ENCODE data around the gene ATP6V1F. TPM values are rescaled to one million over a fixed set of nuclear protein-coding genes. Genes with fewer than 3 reads are reported as not detected.
A peak's percentile ranks its signal among the peaks of the same experiment; 100 is the strongest.
"Not testable (repeated sequence)": the region's sequence is repeated elsewhere in the genome, so short reads cannot be mapped to it uniquely, and the experiment has no call there.

ATP6V1F gene
- total RNA-seq, 2 experiments from 2014 or later, result 134 TPM

DNA sequence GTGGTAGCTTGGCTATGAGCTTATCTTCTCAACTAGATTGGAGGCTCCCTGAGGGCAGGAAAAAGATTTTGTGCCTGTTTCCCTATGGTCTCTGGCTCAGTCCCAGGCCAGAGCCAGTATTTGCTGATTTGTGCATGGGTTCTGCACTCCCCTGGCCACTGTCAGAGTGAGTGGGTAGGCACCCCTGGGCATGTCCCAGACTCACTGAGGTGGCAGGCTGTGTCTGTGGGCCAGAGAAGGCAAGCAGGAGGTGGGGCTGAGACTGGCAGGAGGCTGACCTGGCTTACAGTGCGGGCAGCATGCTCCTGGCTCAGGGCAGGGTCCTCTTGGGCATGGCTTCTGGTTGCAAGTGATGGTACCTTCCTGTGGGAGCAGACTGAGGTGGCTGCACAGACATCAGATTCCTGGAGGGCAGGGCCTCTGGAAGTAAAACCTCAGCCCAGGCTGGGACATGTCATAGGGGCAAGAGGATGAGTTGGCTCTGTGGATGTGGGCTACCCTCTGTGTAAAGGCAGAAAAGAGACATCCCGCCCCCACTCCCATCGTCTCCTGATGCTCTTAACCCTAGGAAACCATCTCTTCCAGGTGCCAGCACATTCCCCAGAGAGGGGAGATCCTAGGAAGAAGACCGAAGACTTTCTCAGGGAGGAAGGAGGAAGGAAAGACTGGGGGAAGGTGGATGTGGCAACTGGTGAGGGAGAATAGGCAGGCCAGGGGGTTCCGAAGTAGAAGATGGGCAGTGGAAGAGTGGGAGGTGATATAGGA lies 43.5 kb downstream of the ATP6V1F start:
- H3K36me3 Mint-ChIP-seq, result no peaks in the 10 kb centered on the region
- POLR2A ChIA-PET, result no interaction called here
- H3K9me3 Mint-ChIP-seq, result no peaks in the 10 kb centered on the region
- H3K4me3 Mint-ChIP-seq, result no peak overlapping the region
- ATAC-seq (ENCODE audit: low read depth) (no peak), DNase-seq (no peak)
- peaks cover 3% of the 10 kb centered on the region for H3K4me1 Mint-ChIP-seq
- no peak overlapping the region for H3K27ac Mint-ChIP-seq
- peaks cover 39% of the 10 kb centered on the region for H3K27me3 Mint-ChIP-seq

DNA sequence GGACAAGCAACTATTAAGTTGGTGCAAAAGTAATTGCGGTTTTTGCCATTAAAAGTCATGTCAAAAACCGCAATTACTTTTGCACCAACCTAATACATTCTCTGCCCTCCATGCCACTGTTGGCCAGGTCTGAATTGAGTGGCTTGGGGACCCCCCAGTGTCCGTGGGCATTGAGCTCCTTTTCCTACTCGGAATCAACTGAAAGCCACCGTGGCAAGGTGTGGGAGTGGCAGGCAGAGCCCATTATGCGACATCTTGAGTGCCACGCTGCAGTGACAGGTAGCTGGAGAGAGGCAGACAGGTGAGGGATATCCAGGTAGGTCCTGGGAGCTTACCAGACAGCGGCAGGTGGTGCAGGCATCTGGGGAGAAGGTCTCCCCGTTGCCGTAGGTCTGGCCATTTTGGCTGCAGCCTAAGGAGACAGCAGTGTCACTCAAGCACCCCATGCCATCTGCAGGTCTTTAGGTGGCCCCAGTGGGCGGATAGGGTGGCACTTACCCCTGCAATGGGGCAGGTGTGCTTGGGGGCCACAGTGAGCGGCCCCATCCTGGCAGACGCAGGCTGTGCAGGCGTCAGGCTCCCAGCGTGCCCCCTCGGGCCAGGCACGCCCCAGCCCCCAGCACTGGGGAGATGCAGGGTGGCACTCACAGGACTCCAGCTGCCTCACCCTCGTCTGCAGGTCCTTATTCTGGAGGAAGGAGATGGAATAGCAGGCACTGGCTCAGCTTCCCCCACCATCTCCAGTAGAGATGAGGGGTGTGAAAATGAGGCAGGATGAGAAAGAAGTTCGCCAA lies 44.3 kb downstream of the ATP6V1F start:
- no peak for DNase-seq

DNA sequence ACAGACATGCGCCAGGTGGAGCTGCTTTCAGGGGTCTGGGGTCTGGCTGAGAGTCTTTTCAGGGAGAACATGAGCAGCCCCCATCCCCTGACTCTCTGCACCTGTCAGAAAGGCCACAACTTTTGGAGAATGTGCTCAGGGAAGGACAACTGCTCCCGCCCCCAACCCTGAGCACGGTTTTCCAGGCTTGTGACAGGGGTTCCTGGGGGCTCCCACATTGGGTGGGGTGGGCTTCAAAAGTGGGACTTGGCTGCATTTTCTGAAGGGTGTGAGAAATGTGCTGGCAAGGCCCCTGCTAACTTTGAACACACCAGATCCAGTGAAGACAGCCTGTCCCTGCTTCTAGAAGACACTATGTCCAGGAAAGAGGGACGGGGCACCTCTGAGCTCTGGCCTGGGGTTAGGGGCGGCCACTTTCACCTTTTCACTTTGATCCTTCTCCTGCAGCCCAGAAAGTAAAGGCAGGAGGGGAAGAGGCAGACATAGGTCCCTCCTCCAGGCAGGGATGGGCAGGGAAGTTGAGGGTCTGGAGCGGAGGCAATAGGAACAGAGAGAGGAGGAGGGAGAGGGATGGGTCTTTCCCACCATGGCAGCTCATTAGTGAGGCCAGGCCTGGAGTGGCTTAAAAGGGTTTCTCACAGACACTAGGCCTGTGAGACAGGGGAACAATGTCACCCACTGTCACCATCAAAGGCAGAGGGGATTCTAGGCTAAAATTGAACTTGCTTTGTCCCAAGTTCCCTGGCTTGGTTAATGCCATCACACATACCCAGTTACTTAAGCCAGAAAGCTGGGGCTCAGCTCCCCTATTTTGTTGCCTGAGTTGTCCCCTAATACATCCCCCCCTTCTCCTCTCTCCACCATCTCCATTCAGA lies 46.3 kb downstream of the ATP6V1F start:
- POLR2A ChIA-PET, result no interaction called here
- DNase-seq (no peak), ATAC-seq (ENCODE audit: low read depth) (no peak)
- peaks cover 41% of the 10 kb centered on the region for H3K27me3 Mint-ChIP-seq
- H3K9me3 Mint-ChIP-seq, result no peaks in the 10 kb centered on the region
- no peak overlapping the region for H3K27ac Mint-ChIP-seq
- H3K4me3 Mint-ChIP-seq, result no peak overlapping the region
- H3K36me3 Mint-ChIP-seq, result no peaks in the 10 kb centered on the region
- H3K4me1 Mint-ChIP-seq, result peaks cover 3% of the 10 kb centered on the region

More for the DNA sequence above, 44.3 kb downstream of the ATP6V1F start:
- ATAC-seq (ENCODE audit: low read depth), result no peak
- Mint-ChIP-seq H3K36me3 (no peaks in the 10 kb centered on the region), H3K4me3 (no peak overlapping the region), H3K4me1 (peaks cover 3% of the 10 kb centered on the region), H3K27ac (no peak overlapping the region), H3K27me3 (peaks cover 42% of the 10 kb centered on the region), H3K9me3 (no peaks in the 10 kb centered on the region)
- POLR2A ChIA-PET, result no interaction called here

DNA sequence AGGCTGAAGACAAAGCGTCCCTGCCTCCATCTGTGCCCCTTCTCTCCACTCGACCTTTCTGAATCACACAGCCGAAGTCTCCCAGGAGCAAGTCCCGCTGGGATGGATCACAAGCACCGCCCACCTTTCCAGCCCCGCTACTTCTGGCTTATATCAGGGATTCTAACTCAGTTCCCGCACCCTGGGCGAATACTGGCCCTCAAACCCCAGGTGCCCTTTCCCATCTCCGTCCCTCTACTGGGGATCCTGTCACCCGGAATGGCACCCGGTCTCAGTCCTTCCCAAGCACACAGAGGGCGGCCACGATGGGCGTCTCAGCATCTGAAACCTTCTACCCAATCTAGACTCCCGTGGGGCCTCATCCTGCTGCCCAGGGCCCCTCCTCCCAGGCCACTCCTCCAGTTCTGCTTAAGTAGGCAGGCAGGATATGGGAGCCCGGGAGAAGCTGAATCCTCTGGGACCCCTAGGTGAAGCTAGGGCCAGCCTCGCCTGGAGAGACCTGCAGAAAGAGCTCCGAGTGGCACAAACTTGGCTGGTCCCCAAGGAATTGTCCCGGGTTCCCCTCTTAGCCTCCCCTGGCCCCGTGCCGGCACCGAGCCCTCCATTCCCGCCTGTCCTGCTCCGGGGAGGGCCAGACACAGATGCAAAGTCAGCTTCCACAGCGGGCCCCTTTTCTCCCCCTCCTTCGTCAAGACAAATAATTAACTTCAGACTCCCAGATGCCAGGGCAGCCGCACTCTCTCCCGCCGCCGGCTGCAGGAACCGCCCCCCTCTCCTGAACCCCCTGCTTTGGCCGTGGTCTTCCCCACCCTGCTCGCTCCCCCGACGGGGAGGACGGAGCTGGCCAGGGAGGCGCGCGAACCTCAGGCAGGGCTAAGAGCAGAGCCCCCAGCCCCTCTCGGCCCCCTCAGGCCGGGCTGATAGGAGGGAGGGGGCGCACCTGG lies 47.2 kb downstream of the ATP6V1F start:
- H3K27ac Mint-ChIP-seq, result no peak overlapping the region
- no peaks in the 10 kb centered on the region for H3K36me3 Mint-ChIP-seq
- DNase-seq (no peak), ATAC-seq (ENCODE audit: low read depth) (no peak)
- H3K4me1 Mint-ChIP-seq, result no peaks in the 10 kb centered on the region
- POLR2A ChIA-PET, result no interaction called here
- peaks cover 49% of the 10 kb centered on the region for H3K27me3 Mint-ChIP-seq
- H3K4me3 Mint-ChIP-seq, result no peak overlapping the region
- H3K9me3 Mint-ChIP-seq, result no peaks in the 10 kb centered on the region

DNA sequence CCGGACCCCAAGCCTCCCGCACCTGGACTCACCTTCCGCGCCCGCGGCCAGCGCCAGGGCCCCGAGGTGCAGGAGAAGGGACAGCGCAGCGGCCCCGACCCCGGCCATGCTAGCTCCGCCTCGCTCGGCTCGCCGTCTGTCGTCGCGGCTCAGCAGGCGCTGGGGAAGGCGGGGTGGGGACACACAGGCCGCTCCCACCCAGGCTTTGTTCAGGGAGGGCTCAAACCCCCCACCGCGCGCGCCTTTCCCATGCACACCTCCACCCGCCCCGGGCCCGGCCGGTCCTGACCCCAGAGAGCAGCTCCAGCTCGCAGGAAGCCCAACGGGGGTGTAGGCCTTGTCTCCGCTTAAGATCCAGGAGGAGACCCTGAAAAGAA lies 47.9 kb downstream of the ATP6V1F start, which contains the start of gene KCP:
TSS of gene KCP (minus strand) at position 141 of the 377 bp plus-strand sequence. CDS start at position 108, 33 bp downstream.
- no peak for ATAC-seq (ENCODE audit: low read depth)
- Mint-ChIP-seq H3K27me3 (peaks cover 53% of the 10 kb centered on the region), H3K4me3 (no peak within 1 kb of the TSS), H3K36me3 (no peaks in the 10 kb centered on the region), H3K9me3 (no peaks in the 10 kb centered on the region), H3K4me1 (peaks cover 3% of the 10 kb centered on the region), H3K27ac (no peak within 1 kb of the TSS)
- DNase-seq, result no peak
- POLR2A ChIA-PET, result no interaction called here

DNA sequence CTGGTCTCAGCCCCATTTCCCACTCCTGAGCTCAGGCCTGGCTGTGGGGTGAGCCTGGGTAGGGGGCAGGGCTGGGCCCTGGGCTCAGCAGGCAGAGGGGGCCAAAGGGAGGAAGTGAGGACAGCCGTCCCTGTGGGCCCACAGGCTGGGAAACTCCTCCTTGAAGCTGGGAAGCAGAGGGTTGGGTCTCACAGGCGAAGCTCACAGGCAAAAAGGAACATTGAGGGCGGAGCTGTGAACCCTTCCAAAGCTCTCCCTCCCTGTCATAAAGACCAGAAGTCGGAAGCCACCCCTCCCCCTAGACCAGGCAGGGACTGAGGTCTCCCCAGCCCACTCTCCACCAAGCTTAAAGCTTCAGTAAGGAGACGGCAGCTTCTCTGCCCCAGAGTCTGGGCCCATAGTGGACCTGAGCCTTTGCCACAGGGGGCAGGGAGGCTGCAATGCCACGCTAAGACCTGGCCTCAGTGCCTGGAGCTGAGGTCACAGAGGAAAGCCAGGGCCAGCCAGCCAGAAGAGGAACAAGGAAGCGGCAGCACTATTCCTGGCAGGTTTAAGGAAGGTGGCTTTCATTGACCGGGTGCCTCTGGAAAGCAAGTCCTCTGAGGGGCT lies 48.9 kb downstream of the ATP6V1F start:
- DNase-seq (no peak), ATAC-seq (ENCODE audit: low read depth) (no peak)
- POLR2A ChIA-PET, result no interaction called here
- Mint-ChIP-seq H3K4me3 (no peak overlapping the region), H3K27ac (peak overlapping the region; percentile 40), H3K36me3 (no peaks in the 10 kb centered on the region), H3K27me3 (peaks cover 52% of the 10 kb centered on the region), H3K9me3 (no peaks in the 10 kb centered on the region), H3K4me1 (peaks cover 4% of the 10 kb centered on the region)

DNA sequence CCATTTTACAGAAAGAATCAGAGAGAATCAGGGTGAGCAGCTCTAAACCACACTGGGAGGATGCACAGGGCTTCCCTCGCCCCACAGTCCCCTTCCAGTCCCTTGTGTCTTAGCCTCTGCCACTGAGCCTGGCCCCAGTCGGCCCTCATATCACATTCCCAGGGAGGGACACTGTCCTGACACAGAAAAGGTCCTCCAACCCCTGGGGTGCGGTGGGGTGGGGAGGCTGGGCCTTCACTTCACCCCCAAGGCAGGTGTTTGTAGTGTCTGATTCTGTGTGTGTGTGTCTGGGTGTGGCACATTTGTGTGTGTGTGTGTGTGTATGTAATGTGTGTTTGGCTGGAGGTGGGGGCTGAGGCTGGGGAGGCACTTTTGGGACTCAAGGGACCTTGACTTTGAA lies 49.6 kb downstream of the ATP6V1F start:
- no peaks in the 10 kb centered on the region for H3K36me3 Mint-ChIP-seq
- no peaks in the 10 kb centered on the region for H3K9me3 Mint-ChIP-seq
- peaks cover 4% of the 10 kb centered on the region for H3K4me1 Mint-ChIP-seq
- no peak for DNase-seq
- H3K4me3 Mint-ChIP-seq, result no peak overlapping the region
- H3K27ac Mint-ChIP-seq, result no peak overlapping the region
- ATAC-seq (ENCODE audit: low read depth), result no peak
- POLR2A ChIA-PET, result no interaction called here
- H3K27me3 Mint-ChIP-seq, result peaks cover 59% of the 10 kb centered on the region

DNA sequence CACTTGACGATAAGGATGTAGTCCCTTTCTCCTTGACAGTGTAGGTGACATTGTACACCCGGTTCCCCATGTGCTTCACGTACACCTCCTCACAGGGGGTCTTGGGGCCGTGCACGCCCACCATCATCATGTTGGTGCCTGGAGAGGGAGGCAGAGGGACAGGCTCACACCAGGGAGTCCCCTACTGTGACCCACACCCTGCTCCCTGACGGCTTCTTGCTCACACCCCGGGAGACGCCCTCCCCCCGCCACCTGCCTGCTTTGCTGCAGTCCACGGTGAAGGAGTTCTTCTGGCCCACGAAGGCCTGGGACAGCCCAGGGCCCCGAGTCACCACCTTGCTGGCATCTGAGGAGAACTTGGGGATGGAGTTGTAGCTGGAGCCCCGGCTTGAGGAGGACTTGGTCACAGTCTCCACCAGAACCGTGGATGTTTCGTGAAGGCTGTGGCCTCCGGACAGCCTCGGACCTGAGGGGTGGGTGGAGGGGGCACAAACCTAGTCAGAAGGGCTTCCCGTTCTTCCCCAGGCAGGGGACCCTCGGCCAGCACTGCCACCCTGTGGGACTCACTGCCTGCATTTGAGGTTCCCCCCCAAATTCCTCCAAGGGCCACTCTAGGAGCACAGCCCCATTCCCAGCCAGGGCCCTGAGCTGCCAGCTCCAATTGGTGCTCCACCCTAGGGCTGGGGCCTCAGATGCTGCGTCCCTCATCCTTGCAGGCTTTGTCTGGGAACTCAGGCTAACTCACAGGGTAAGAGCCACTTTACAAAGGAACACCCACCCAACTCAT lies 50.2 kb downstream of the ATP6V1F start:
- H3K27ac Mint-ChIP-seq; POLR2A ChIA-PET; ATAC-seq (ENCODE audit: low read depth); H3K36me3 Mint-ChIP-seq; H3K4me3 Mint-ChIP-seq; DNase-seq; H3K4me1 Mint-ChIP-seq; H3K9me3 Mint-ChIP-seq: not testable (repeated sequence)
- H3K27me3 Mint-ChIP-seq, result peaks cover 56% of the 10 kb centered on the region

DNA sequence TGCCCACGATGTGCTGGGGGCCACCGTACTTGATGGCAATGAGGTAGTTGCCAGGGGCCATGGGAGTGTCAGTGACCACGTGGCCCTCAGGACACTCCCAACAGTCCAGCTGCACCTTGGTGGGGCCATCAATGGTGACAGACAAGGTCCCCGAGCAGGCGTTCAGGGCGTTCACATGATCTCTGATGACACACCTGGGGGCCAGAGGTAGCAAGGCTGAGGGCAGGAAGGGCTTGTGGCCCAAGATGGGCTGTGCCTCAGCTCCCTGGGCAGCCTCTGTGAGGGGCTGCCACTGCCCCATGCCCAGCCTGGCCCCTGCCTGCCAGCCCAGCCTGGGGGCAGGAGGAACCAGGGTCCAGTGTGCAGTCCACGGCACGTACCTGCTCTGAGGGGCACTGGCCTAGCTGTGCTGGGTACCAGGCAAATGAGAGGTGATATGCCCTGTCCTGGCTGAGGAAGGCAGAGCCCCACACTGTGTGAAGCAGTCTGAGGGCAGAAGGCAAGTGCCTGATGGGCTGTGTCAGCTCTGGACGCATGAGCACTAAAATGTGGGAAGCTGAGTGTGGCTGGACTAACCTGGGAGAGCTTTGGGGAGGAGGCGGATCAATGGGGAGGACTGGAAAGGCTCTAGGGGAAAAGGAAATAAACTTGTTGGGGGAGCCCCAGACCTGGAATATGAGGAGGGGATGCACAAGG lies 51.4 kb downstream of the ATP6V1F start:
- H3K9me3 Mint-ChIP-seq, result no peaks in the 10 kb centered on the region
- H3K36me3 Mint-ChIP-seq, result no peaks in the 10 kb centered on the region
- peaks cover 4% of the 10 kb centered on the region for H3K4me1 Mint-ChIP-seq
- DNase-seq (no peak), ATAC-seq (ENCODE audit: low read depth) (no peak)
- peaks cover 55% of the 10 kb centered on the region for H3K27me3 Mint-ChIP-seq
- H3K4me3 Mint-ChIP-seq, result no peak overlapping the region
- no peak overlapping the region for H3K27ac Mint-ChIP-seq
- POLR2A ChIA-PET, result no interaction called here

DNA sequence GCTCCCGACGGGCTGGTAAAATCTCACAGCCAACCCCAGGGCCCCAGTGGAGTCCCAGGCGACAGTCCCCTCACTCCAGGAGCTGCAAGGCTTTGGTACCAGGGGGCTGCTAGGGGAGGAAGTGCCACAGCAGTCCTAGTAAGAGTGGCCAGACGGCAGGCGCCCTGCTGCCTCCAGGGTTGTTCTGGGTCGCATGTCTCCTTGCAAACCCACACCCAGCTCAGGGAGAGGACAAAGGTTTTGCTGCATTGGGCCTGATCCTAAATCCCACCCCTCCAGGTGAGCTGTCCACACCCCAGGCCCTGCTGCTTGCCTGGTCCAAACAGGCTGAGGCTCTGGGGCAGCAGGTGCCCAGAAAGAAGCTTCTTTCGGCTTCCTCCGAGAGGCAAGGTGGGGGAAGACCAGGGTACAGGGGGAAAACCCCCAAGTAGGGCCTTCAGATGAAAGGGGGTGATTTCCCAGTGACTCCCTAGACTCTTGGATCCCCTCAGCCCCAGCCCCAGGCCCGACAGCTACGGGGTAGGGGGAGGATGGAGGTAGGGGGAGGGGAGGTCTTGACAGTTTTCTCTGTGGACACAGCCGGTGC lies 52.0 kb downstream of the ATP6V1F start:
- no peak for ATAC-seq (ENCODE audit: low read depth)
- Mint-ChIP-seq H3K4me3 (no peak overlapping the region), H3K27ac (no peak overlapping the region), H3K36me3 (no peaks in the 10 kb centered on the region), H3K4me1 (peaks cover 4% of the 10 kb centered on the region), H3K9me3 (no peaks in the 10 kb centered on the region), H3K27me3 (peaks cover 53% of the 10 kb centered on the region)
- POLR2A ChIA-PET, result no interaction called here
- DNase-seq, result no peak

DNA sequence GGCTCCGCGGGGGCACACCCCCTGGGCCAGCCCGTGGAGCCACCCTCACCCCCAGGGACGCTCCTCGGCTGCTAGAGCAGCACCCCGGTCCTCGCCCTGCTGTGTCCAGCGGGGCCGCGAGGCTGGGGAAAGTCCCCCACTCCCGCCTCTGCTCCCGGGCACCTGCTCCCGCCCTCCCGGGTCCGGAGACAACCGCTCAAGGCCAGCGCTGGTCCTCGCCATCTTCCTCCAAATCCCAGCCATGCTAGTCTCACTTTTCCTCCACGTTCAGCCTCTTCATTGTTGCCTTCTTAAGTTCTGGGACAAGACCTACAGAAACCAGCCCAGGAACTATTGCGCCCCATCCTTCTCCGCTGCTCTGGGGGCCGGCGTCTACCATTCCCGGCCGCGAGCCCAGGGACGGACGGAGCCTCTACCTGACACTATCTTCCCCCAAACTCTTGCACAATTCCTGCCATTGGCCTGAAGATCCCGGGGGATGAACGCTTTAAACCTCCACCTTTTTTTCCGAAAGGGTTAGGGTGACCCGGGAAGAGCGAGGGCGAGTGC lies 52.7 kb downstream of the ATP6V1F start:
- Mint-ChIP-seq H3K4me1 (peaks cover 4% of the 10 kb centered on the region), H3K9me3 (no peaks in the 10 kb centered on the region), H3K27me3 (peaks cover 52% of the 10 kb centered on the region), H3K4me3 (peak overlapping the region; percentile 79), H3K27ac (no peak overlapping the region), H3K36me3 (no peaks in the 10 kb centered on the region)
- ATAC-seq (ENCODE audit: low read depth) (no peak), DNase-seq (no peak)
- POLR2A ChIA-PET, result no interaction called here

All from activated naive CD8-positive, alpha-beta T cell treated with anti-CD3 and anti-CD28 coated beads, Interleukin-2, amount 10 ng/mL, durations not matched to agents 7 days and 5 days (primary cell).